ENCODE results near the gene ROPN1L.
A peak's percentile ranks its signal among the peaks of the same experiment; 100 is the strongest.
"Not testable (repeated sequence)": the region's sequence is repeated elsewhere in the genome, so short reads cannot be mapped to it uniquely, and the experiment has no call there.

Gene ROPN1L

DNA sequence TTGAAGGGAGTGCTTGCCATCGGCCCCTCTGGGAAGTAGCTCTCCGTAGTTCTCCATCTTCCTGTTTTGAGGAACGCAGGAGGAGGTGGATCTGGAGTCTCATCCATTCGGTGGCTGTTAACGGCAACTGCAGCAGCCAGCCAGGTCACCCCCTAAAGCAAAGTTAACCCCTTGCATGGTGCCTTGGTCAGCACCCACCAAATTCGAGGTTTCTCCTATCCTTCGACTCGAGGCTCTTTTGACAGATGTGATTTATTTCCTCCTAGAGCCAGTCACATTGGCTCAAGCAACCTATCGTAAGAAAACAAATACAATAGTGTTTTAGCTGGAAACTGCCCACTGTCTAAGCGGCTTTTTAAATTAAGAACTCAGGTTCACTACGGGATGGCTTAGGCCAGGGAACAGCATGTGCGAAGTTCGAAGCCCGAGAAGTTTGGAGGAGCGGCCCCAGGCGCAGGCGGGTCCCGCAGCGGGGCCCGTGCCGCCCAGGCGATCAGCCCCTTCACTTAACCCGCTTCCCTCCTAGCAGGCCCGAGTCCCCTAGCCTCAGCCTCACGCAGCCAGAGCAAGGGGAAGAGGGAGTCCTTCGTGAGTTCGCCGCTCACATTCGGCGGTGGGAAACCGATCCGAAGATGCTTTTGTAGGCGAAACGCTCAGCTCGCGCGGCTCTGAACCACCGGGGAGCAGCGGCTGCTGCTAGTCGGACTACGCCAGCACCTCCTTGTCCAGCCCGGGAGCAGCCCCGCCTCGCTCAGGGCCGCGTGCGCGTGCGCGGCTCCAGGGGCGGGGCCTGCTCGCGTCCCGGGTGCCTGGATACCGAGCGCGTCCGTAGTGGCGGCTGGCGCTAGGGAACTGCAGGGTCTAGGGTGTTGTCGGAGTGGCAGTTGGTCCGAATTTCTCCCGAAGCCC is at the start of gene ROPN1L:
ROPN1L (plus strand) TSS at position 797 of the 909 bp plus-strand sequence. CDS start 289 bp downstream, outside the sequence.
- H3K4me1 ChIP-seq (ENCODE audit: insufficient read depth, low read length): peaks cover 13% of the 10 kb centered on the region
- H3K4me3 ChIP-seq (ENCODE audit: low read length): peak within 1 kb of the TSS; percentile 63

DNA sequence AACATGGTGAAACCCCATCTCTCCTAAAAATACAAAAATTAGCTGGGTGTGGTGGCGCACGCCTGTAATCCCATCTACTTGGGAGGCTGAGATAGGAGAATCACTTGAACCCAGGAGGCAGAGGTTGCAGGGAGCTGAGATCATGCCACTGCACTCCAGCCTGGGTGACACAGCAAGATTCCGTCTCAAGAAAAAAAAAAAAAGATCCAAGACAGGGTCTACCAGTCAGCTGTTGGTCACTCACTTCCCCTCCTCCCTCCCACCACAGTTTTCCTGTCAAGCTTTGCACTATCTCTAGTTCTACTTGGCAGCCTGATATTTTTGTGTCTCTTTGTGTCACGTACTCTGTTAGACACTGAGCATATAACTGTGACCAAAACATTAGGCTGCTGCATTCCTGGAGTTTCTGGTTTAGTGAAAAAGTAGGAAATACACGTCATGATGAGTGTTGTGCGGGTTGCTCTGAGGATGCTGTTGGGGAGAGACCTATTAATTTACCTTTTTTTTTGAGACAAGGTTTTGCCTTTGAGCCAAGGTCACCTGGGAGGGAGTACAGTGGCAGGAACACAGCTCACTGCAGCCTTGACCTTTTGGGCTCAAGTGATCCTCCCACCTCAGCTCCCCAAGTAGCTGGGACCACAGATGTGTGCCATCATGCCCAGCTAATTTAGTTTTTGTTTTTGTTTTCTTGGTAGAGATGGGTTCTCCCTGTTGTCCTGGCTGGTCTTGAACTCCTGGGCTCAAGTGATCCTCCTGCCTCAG is 48.9 kb upstream of the ROPN1L start:
- not testable (repeated sequence) for H3K9me3 ChIP-seq (ENCODE audit: low read length); H3K4me3 ChIP-seq (ENCODE audit: low read length); H2AFZ ChIP-seq (ENCODE audit: low read depth, low read length); H3K27me3 ChIP-seq (ENCODE audit: insufficient read depth, low read length); H3K4me1 ChIP-seq (ENCODE audit: insufficient read depth, low read length)
- peaks cover 83% of the 10 kb centered on the region for H3K36me3 ChIP-seq (ENCODE audit: insufficient read depth, low read length)

More for the DNA sequence above, at the start of gene ROPN1L:
- Histone ChIP-seq H3K36me3 (ENCODE audit: insufficient read depth, low read length) (peaks cover 16% of the 10 kb centered on the region), H2AFZ (ENCODE audit: low read depth, low read length) (peak within 1 kb of the TSS; percentile 27), H3K9me3 (ENCODE audit: low read length) (no peaks in the 10 kb centered on the region), H3K27me3 (ENCODE audit: insufficient read depth, low read length) (no peaks in the 10 kb centered on the region)

DNA sequence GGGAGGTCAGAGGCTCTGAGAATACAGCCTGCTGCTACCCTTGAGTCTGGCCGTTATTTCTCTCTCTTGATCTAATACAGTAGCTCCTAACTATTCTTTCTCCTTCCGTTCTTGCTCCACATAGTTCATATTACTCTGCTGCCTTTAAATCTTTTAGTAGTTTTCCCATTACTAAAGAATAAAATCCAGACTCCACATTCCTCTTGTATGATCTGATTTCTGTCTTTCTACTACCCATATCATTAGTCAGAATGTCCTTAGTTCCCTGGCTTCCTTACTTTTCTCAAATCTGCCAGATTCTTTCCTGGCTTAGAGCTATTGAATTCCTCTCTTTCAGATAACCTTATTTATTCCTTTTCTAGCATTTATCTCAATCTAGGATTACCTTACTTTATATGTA is 48.2 kb upstream of the ROPN1L start:
- no peaks in the 10 kb centered on the region for H3K27me3 ChIP-seq (ENCODE audit: insufficient read depth, low read length)
- peaks cover 82% of the 10 kb centered on the region for H3K36me3 ChIP-seq (ENCODE audit: insufficient read depth, low read length)
- no peak overlapping the region for H2AFZ ChIP-seq (ENCODE audit: low read depth, low read length)
- H3K4me3 ChIP-seq (ENCODE audit: low read length): no peak overlapping the region
- no peaks in the 10 kb centered on the region for H3K9me3 ChIP-seq (ENCODE audit: low read length)
- no peaks in the 10 kb centered on the region for H3K4me1 ChIP-seq (ENCODE audit: insufficient read depth, low read length)

DNA sequence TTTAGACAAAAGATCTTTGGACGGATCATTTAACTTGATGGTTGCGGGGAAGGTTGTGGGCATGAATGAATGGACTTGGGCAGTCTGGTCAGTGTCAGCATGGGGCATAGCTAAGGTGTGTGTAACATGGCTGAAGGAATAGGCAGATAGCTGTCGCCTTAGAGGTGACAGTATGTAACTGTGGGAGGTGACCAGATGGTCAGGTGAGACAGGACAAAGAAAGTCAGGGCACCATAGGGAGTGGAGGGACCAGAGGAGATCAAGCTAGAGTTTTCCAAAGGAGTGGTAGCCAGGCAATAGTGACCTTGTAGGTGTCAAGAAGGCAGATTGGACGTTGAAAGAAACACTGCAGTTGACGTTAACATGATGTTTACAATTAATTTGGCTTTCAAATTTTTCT is 45.1 kb upstream of the ROPN1L start:
- Histone ChIP-seq H3K4me1 (ENCODE audit: insufficient read depth, low read length) (no peaks in the 10 kb centered on the region), H2AFZ (ENCODE audit: low read depth, low read length) (no peak overlapping the region), H3K4me3 (ENCODE audit: low read length) (no peak overlapping the region), H3K27me3 (ENCODE audit: insufficient read depth, low read length) (no peaks in the 10 kb centered on the region), H3K9me3 (ENCODE audit: low read length) (no peaks in the 10 kb centered on the region), H3K36me3 (ENCODE audit: insufficient read depth, low read length) (peaks cover 85% of the 10 kb centered on the region)

DNA sequence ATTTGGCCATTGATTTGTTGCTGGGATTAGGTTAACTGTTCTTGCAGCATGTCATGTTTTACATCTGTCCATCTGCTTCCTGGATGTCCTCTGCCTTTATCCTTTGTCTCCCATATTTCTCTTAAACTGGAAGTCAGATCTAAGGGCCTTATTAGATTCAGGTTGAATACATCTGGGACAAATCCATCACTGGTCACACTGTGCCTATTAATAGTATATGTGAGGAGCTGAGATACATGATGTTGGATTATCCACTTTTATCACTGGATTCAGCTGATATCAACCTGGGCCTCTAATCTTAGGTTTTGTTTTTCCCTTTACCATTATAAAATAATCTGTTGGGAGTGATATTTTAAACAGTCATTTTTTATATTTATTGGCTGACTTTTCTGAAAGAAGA is 41.8 kb upstream of the ROPN1L start:
- Histone ChIP-seq H2AFZ (ENCODE audit: low read depth, low read length) (no peak overlapping the region), H3K4me1 (ENCODE audit: insufficient read depth, low read length) (no peaks in the 10 kb centered on the region), H3K4me3 (ENCODE audit: low read length) (no peak overlapping the region), H3K36me3 (ENCODE audit: insufficient read depth, low read length) (peaks cover 85% of the 10 kb centered on the region), H3K9me3 (ENCODE audit: low read length) (peaks cover 5% of the 10 kb centered on the region), H3K27me3 (ENCODE audit: insufficient read depth, low read length) (no peaks in the 10 kb centered on the region)

DNA sequence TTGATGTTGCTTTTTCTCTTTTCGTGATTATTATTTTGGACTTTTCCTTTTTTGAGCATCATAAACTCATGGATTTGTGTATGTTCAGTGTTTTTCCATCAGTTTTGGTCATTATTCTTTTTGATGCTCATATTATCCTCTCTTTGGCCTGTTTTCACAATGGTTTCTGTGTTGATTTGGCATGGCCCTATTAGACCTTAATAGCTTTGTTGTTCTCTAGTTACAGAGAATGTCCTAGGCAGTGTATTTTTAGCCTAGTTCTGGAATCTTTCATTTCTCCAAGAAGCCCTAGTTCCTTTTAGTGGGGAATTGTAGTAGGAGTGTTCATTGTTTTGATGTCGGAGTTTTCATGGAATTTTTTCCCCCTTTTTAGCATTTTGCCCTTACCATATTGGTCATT is 41.3 kb upstream of the ROPN1L start:
- no peaks in the 10 kb centered on the region for H3K4me1 ChIP-seq (ENCODE audit: insufficient read depth, low read length)

DNA sequence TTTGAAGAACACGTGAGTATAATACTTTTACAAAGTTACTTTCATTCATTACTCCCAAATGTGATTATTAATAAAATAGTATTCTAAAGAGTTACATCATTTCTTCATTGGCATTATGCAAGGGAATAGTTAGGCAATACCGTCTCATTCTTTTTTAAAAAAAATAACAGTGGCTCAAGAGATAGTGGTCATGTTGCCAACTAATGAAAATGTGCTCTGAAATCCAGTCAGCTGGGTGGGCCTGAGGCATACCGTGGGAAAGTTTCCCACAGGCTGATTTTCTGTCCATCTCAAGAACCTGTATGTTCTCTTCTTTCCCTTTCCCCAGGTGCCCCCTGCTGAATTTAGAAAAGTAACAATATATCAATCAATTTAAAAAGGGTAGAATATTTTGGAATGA is 40.8 kb upstream of the ROPN1L start:
- Histone ChIP-seq H3K36me3 (ENCODE audit: insufficient read depth, low read length) (peaks cover 86% of the 10 kb centered on the region), H3K27me3 (ENCODE audit: insufficient read depth, low read length) (no peaks in the 10 kb centered on the region), H3K4me3 (ENCODE audit: low read length) (no peak overlapping the region), H3K9me3 (ENCODE audit: low read length) (peaks cover 8% of the 10 kb centered on the region), H2AFZ (ENCODE audit: low read depth, low read length) (no peak overlapping the region), H3K4me1 (ENCODE audit: insufficient read depth, low read length) (no peaks in the 10 kb centered on the region)

More for the DNA sequence above, 41.3 kb upstream of the ROPN1L start:
- Histone ChIP-seq H3K9me3 (ENCODE audit: low read length) (peaks cover 7% of the 10 kb centered on the region), H3K27me3 (ENCODE audit: insufficient read depth, low read length) (no peaks in the 10 kb centered on the region), H3K4me3 (ENCODE audit: low read length) (no peak overlapping the region), H2AFZ (ENCODE audit: low read depth, low read length) (no peak overlapping the region), H3K36me3 (ENCODE audit: insufficient read depth, low read length) (peaks cover 86% of the 10 kb centered on the region)

DNA sequence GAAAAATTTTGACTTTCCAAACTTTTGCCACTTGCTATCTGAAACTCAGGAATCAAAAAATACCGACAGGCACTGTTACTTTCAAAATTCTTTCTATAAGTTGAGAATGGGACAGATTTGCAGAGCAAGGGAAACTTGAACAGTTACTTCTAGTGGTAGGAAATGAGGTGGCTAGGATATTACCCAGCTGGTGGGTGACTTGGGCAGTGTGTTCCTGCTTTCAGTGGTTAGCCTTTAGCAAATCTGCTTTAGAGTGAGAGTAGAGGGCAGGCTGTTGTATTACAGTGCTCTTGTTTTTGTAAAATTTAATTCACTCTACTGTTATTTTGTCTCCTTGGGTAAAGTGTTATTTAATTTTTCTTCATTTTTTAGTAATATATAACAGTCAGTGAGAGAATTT is 40.2 kb upstream of the ROPN1L start:
- Histone ChIP-seq H3K4me1 (ENCODE audit: insufficient read depth, low read length) (no peaks in the 10 kb centered on the region), H3K9me3 (ENCODE audit: low read length) (peaks cover 12% of the 10 kb centered on the region), H3K4me3 (ENCODE audit: low read length) (no peak overlapping the region), H3K27me3 (ENCODE audit: insufficient read depth, low read length) (no peaks in the 10 kb centered on the region), H2AFZ (ENCODE audit: low read depth, low read length) (no peak overlapping the region), H3K36me3 (ENCODE audit: insufficient read depth, low read length) (peaks cover 86% of the 10 kb centered on the region)

DNA sequence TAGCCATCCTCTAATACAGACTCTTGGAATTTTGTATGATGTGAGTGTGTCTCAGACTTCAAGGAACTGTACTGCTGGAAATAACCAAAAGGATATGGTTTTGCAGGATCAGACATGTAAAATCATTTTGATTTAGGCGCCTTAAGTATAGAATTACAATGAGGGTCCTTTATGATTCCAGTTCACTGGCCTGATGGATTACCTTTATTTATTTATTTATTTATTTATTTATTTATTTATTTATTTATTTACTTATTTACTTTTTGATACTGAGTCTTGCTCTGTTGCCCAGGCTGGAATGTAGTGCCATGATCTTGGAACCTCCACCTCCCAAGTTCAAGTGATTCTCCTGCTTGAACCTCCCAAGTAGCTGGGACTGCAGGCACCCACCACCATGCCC is 37.9 kb upstream of the ROPN1L start:
- Histone ChIP-seq H2AFZ (ENCODE audit: low read depth, low read length) (no peak overlapping the region), H3K4me3 (ENCODE audit: low read length) (no peak overlapping the region), H3K4me1 (ENCODE audit: insufficient read depth, low read length) (no peaks in the 10 kb centered on the region), H3K9me3 (ENCODE audit: low read length) (peaks cover 12% of the 10 kb centered on the region), H3K27me3 (ENCODE audit: insufficient read depth, low read length) (no peaks in the 10 kb centered on the region), H3K36me3 (ENCODE audit: insufficient read depth, low read length) (peaks cover 86% of the 10 kb centered on the region)

DNA sequence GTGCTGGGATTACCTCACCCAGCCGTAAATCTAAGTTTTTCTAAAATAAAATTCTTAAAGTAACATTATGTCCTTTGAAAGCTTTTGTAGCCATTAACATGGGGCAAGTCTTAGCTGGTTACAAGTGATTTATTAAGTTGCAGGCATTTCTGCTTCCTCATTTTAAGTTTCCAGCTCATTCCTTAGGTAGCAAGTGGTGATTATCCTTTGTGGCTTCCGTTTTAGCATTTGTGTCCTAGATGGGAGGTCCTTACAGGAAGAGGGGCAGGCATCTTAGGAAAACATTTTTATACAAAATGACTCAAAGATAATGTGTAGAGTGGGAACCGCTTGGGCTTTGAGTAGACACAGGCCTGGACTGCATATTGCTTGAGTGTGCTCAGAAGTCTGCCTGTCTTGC is 35.0 kb upstream of the ROPN1L start:
- Histone ChIP-seq H3K4me1 (ENCODE audit: insufficient read depth, low read length) (no peaks in the 10 kb centered on the region), H3K27me3 (ENCODE audit: insufficient read depth, low read length) (no peaks in the 10 kb centered on the region), H3K9me3 (ENCODE audit: low read length) (peaks cover 12% of the 10 kb centered on the region), H2AFZ (ENCODE audit: low read depth, low read length) (no peak overlapping the region), H3K36me3 (ENCODE audit: insufficient read depth, low read length) (peaks cover 91% of the 10 kb centered on the region), H3K4me3 (ENCODE audit: low read length) (no peak overlapping the region)

DNA sequence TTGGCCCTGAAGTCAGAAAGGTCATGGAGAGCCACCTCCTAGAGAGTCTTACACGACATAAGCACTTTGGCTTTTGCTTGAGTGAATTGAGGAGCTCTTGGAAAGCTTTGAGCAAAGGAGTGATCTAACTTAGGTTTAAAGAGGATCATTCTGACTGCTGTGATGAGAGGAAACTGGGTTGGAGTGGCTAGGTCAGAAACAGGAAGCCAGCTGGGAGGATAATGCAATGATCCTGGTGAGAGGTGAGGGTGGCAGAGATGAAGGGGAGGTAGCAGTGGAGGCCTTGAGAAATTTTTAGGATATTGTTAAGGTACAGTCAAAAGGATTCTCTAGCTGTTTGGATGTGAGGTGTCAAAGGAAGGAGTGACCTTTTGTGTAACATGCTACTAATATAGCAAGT is 32.2 kb upstream of the ROPN1L start:
- Histone ChIP-seq H3K27me3 (ENCODE audit: insufficient read depth, low read length) (no peaks in the 10 kb centered on the region), H3K4me1 (ENCODE audit: insufficient read depth, low read length) (no peaks in the 10 kb centered on the region), H3K9me3 (ENCODE audit: low read length) (peaks cover 8% of the 10 kb centered on the region), H3K4me3 (ENCODE audit: low read length) (no peak overlapping the region), H2AFZ (ENCODE audit: low read depth, low read length) (no peak overlapping the region), H3K36me3 (ENCODE audit: insufficient read depth, low read length) (peaks cover 95% of the 10 kb centered on the region)

DNA sequence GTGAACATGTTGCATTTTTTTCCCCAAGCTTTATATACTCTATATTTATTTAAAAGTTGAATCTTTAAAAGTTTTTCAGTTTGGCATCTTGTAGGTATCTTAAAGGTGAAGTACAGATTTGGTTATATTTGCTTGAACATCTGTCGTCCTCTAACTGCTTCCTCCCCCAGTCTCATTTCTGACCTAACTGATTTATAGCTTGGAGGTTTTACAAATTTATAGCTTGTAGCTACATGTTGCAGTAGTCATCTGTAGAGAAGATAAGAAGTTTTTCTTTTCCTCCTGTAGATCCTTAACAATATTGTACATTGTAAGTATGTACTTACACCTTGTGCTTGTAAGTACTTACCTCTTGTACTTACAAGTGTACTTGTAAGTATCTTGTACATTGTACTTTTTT is 31.0 kb upstream of the ROPN1L start:
- H2AFZ ChIP-seq (ENCODE audit: low read depth, low read length): no peak overlapping the region
- no peak overlapping the region for H3K4me3 ChIP-seq (ENCODE audit: low read length)
- peaks cover 95% of the 10 kb centered on the region for H3K36me3 ChIP-seq (ENCODE audit: insufficient read depth, low read length)
- peaks cover 5% of the 10 kb centered on the region for H3K9me3 ChIP-seq (ENCODE audit: low read length)
- no peaks in the 10 kb centered on the region for H3K4me1 ChIP-seq (ENCODE audit: insufficient read depth, low read length)
- H3K27me3 ChIP-seq (ENCODE audit: insufficient read depth, low read length): no peaks in the 10 kb centered on the region

DNA sequence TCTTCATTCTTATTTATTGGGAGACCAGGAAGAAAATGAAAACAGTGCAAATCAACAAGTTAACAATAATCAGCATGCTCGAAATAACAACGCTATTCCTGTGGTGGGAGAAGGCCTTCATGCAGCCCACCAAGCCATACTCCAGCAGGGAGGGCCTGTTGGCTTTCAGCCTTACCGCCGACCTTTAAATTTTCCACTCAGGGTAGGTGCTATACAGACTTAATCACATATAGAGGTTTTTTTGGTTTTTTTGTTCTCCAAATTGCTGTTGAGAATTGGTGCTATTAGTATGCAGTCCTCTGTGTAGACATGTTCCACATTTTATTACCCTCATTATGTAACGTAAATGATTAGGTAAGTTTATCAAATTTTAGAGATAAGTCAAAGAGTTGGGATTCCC is 30.3 kb upstream of the ROPN1L start:
- peaks cover 93% of the 10 kb centered on the region for H3K36me3 ChIP-seq (ENCODE audit: insufficient read depth, low read length)

More for the DNA sequence above, 30.3 kb upstream of the ROPN1L start:
- H3K27me3 ChIP-seq (ENCODE audit: insufficient read depth, low read length): no peaks in the 10 kb centered on the region
- H3K4me3 ChIP-seq (ENCODE audit: low read length): no peak overlapping the region
- H3K9me3 ChIP-seq (ENCODE audit: low read length): no peaks in the 10 kb centered on the region
- H3K4me1 ChIP-seq (ENCODE audit: insufficient read depth, low read length): no peaks in the 10 kb centered on the region
- H2AFZ ChIP-seq (ENCODE audit: low read depth, low read length): no peak overlapping the region

Data from neuron (in vitro differentiated cells).